ENCODE data around the gene CBLC. TPM values are rescaled to one million over a fixed set of nuclear protein-coding genes. Genes with fewer than 3 reads are reported as not detected.
"Not testable (repeated sequence)": the region's sequence is repeated elsewhere in the genome, so short reads cannot be mapped to it uniquely, and the experiment has no call there.

Gene CBLC
- total RNA-seq, 3 donors from 2014 or later (not counting 1 experiment from before 2014, with no cell fraction given), result not detected

- H3K27ac ChIP-seq (ENCODE audit: low read length), result no peak overlapping the region
- peaks cover 23% of the 10 kb centered on the region for H3K4me1 ChIP-seq (ENCODE audit: control insufficient read depth, insufficient read depth, low read length)
- H3K9me3 ChIP-seq (ENCODE audit: control insufficient read depth, insufficient read depth, low read length), result no peaks in the 10 kb centered on the region
- H3K36me3 ChIP-seq (ENCODE audit: control insufficient read depth, insufficient read depth, low read length), result no peaks in the 10 kb centered on the region
- Mint-ChIP-seq H3K4me1 (peaks cover 9 to 24% of the 10 kb centered on the region in 2 donors), H3K36me3 (no peaks in the 10 kb centered on the region), H3K9me3 (no peaks in the 10 kb centered on the region), H3K27me3 (ENCODE audit: low read depth in 2 of 2) (no peaks in the 10 kb centered on the region), H3K4me3 (peak overlapping the region; percentile 59), H3K27ac (peak overlapping the region; percentile 82 to 85)
- DNase-seq (peak; percentile 92 to 100), ATAC-seq (peak; percentile 99 to 100 (median 99))
- intact Hi-C loops (cut with micrococcal nuclease), result loop anchor here (1.0 kb wide), 3 partner anchors 22 to 81 kb away; partner anchors contain the start of gene BCL3
- 18% methylated on average over 11 of the region's 15 CpGs for WGBS (ENCODE audit: insufficient coverage)
- H3K4me3 ChIP-seq (ENCODE audit: low read length), result no peak overlapping the region
- TF ChIP-seq CTCF (IDR thresholded peaks at IDR 0.05), result peak; percentile 86
- no peaks in the 10 kb centered on the region for H3K27me3 ChIP-seq (ENCODE audit: control insufficient read depth, insufficient read depth, low read length)
Measured at GRCh38 chr19:44770550-44771257, 7.0 kb upstream of the CBLC start.

GRCh38 chr19:44772144-44772543 lies 5.5 kb upstream of the CBLC start:
- H3K27me3 Mint-ChIP-seq (ENCODE audit: low read depth in 2 of 2); H3K4me3 Mint-ChIP-seq; H3K9me3 Mint-ChIP-seq; H3K36me3 ChIP-seq (ENCODE audit: control insufficient read depth, insufficient read depth, low read length); ATAC-seq; H3K4me3 ChIP-seq (ENCODE audit: low read length); DNase-seq; H3K27ac Mint-ChIP-seq; H3K27ac ChIP-seq (ENCODE audit: low read length); H3K36me3 Mint-ChIP-seq; H3K9me3 ChIP-seq (ENCODE audit: control insufficient read depth, insufficient read depth, low read length); intact Hi-C loops (cut with micrococcal nuclease); H3K27me3 ChIP-seq (ENCODE audit: control insufficient read depth, insufficient read depth, low read length): not testable (repeated sequence)
- H3K4me1 Mint-ChIP-seq, result peaks cover 9 to 24% of the 10 kb centered on the region in 2 donors
- peaks cover 23% of the 10 kb centered on the region for H3K4me1 ChIP-seq (ENCODE audit: control insufficient read depth, insufficient read depth, low read length)
- WGBS (ENCODE audit: insufficient coverage), result 95% methylated on average over 18 of the region's 18 CpGs

GRCh38 chr19:44772959-44773358 lies 4.7 kb upstream of the CBLC start:
- no peak overlapping the region for H3K27ac Mint-ChIP-seq
- TF ChIP-seq CTCF (IDR thresholded peaks at IDR 0.05), result no peak
- H3K4me1 ChIP-seq (ENCODE audit: control insufficient read depth, insufficient read depth, low read length), result peaks cover 16% of the 10 kb centered on the region

GRCh38 chr19:44775676-44776240 lies 1.9 kb upstream of the CBLC start:
- Histone ChIP-seq H3K4me1 (ENCODE audit: control insufficient read depth, insufficient read depth, low read length) (peaks cover 4% of the 10 kb centered on the region), H3K27me3 (ENCODE audit: control insufficient read depth, insufficient read depth, low read length) (no peaks in the 10 kb centered on the region), H3K27ac (ENCODE audit: low read length) (no peak overlapping the region), H3K36me3 (ENCODE audit: control insufficient read depth, insufficient read depth, low read length) (no peaks in the 10 kb centered on the region), H3K4me3 (ENCODE audit: low read length) (no peak overlapping the region), H3K9me3 (ENCODE audit: control insufficient read depth, insufficient read depth, low read length) (no peaks in the 10 kb centered on the region)
- intact Hi-C loops (cut with micrococcal nuclease), result no loop called here
- Mint-ChIP-seq H3K27me3 (ENCODE audit: low read depth in 2 of 2) (peaks cover 0 to 4% of the 10 kb centered on the region in 2 donors), H3K27ac (no peak overlapping the region), H3K36me3 (no peaks in the 10 kb centered on the region), H3K4me3 (no peak overlapping the region), H3K4me1 (peaks cover 2 to 3% of the 10 kb centered on the region in 2 donors), H3K9me3 (no peaks in the 10 kb centered on the region)
- ATAC-seq (no peak), DNase-seq (no peak)
- 90% methylated on average over 6 of the region's 6 CpGs for WGBS (ENCODE audit: insufficient coverage)
- no peak for TF ChIP-seq CTCF (IDR thresholded peaks at IDR 0.05)

More at GRCh38 chr19:44772959-44773358, 4.7 kb upstream of the CBLC start:
- no peaks in the 10 kb centered on the region for H3K27me3 ChIP-seq (ENCODE audit: control insufficient read depth, insufficient read depth, low read length)
- ATAC-seq (no peak), DNase-seq (no peak)
- 89% methylated on average over 1 of the region's 3 CpGs for WGBS (ENCODE audit: insufficient coverage)
- Mint-ChIP-seq H3K9me3 (no peaks in the 10 kb centered on the region), H3K27me3 (ENCODE audit: low read depth in 2 of 2) (no peaks in the 10 kb centered on the region), H3K4me3 (no peak overlapping the region), H3K4me1 (peaks cover 9 to 16% of the 10 kb centered on the region in 2 donors), H3K36me3 (no peaks in the 10 kb centered on the region)
- H3K4me3 ChIP-seq (ENCODE audit: low read length), result no peak overlapping the region
- no peaks in the 10 kb centered on the region for H3K36me3 ChIP-seq (ENCODE audit: control insufficient read depth, insufficient read depth, low read length)
- intact Hi-C loops (cut with micrococcal nuclease), result no loop called here
- no peaks in the 10 kb centered on the region for H3K9me3 ChIP-seq (ENCODE audit: control insufficient read depth, insufficient read depth, low read length)
- H3K27ac ChIP-seq (ENCODE audit: low read length), result no peak overlapping the region

Data from natural killer cell (primary cell).